ENCODE results near the gene C3orf20.

GRCh38 chr3:14816359-14816758, 141.4 kb downstream of the C3orf20 start:
- TF ChIP-seq EZH2 (IDR thresholded peaks at IDR 0.05), result no peak
- no peak for TF ChIP-seq POLR2AphosphoS5 (IDR thresholded peaks at IDR 0.05; ENCODE audit: borderline replicate concordance, low read depth, low read length)

Data from SK-N-MC (cell line).